GM19452 (cell line): ENCODE measurements around the gene C19orf73.
"Not testable (repeated sequence)": the region's sequence is repeated elsewhere in the genome, so short reads cannot be mapped to it uniquely, and the experiment has no call there.

Experiments used
- ATAC-seq: cut with Tn5 transposase; IDR thresholded peaks from one replicate; pipeline ENCODE4 v1.9.1; 2021; ENCODE audit not compliant: unreplicated experiment

The C19orf73 gene

DNA sequence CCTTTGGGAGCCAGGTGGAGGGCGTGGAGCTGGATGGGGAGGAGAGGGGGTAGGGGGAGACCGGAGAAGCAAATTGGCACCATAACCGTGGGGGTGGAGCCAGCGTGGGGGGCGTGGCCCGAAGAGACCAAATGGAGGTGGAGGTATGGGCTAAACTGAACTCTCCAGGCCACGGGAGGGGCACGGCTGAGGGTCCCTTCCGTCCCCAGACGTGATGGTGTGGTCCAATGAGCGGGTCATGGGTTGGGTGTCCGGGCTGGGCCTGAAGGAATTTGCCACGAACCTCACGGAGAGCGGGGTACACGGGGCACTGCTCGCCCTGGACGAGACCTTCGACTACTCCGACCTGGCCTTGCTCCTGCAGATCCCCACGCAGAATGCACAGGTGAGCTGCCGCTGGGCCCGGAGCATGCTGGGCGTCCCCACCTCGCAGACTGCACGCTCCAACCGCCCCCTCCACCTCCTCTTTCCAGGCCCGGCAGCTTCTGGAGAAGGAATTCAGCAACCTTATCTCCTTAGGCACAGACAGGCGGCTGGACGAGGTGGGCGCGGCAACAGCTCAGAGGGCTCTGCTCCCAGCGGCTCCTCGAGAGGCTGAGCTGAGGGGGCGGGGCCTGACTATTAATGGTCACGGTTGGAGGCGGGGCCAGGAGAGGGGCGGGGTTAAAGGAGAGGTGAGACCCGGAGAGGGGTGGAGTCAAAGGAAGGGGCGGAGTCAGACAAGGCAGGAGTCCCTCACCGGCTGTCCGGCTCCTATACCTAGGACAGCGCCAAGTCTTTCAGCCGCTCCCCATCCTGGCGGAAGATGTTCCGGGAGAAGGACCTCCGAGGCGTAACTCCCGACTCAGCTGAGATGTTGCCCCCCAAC, 30.1 kb upstream of the C19orf73 start:
- no peak for ATAC-seq

DNA sequence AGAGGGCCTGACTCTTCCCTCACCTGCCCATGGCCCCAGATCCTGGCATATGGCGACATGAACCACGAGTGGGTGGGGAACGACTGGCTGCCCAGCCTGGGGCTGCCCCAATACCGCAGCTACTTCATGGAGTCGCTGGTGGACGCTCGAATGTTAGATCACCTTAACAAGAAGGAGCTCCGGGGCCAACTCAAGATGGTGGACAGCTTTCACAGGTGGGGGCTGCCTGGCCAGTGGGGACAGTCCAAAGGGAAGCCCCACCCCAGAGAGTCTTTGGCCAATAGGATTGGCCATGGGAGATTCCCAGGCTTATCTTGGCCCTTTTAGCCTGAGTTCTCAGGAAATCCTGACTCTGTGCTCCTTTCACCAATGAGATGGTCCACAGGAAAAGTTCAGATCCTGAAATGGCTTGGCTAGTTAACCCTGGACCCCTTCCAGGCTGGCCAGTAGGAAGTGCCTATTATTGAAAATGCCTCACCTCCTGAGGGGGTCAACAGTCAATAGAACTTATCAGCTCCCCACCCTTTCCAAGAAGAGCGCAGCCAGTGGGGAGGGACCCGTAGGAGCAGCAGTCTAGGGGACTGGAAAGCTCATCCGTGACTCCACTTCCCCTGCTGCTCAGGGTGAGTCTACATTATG, 29.2 kb upstream of the C19orf73 start:
- no peak for ATAC-seq

DNA sequence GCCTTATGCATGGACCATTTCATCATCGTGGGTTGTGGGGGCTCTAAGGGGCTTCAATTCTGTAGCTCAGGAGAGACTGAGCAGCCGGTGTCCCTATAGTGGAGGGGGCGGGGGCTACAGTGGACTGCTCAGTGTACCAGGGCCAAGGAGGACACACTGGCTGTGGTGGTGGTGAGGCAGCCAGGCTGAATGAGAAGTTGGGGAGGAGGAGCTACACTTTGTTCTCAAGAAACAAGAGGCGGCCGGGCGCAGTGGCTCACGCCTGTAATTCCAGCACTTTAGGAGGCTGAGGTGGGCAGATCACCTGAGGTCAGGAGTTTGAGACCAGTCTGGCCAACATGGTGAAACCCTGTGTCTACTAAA, 27.4 kb upstream of the C19orf73 start:
- not testable (repeated sequence) for ATAC-seq

DNA sequence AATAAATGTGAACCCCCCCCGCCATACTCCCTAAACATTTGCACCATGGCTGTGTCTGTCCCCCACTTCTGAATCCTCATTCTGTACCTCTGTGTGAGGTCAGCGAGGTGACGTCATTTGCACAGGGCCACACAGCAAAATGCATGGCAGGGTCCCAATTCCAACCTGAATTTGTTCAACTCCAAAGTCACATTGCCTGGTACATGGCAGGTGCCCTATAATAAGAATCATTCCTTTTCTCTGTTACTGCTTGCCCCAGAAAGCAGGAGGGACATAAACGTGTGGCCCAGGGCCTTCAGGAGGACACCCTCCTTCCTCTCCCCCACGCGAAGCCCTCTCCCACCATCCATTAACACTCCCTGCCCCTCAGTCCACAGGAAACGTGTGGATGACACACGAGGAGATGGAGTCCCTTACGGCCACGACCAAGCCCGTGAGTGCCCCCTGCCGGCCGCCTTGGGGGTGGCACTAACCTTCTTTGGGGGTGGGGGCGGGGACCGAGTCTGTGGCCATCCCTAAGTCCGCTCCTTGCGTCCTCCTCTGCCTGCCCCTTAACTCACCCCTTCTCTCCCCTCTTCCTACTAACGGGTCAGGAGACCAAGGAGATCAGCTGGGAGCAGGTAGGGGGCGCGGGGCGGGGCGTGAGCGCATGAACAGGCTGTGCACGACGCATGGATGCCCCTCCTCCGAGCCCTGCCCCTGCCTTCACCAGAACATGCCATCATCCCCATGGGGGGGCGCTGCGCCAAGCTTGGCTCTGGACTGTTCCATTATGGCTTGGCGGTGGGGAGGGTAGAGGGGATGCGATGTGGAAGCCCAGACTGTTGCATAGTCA, 26.8 kb upstream of the C19orf73 start:
- no peak for ATAC-seq

DNA sequence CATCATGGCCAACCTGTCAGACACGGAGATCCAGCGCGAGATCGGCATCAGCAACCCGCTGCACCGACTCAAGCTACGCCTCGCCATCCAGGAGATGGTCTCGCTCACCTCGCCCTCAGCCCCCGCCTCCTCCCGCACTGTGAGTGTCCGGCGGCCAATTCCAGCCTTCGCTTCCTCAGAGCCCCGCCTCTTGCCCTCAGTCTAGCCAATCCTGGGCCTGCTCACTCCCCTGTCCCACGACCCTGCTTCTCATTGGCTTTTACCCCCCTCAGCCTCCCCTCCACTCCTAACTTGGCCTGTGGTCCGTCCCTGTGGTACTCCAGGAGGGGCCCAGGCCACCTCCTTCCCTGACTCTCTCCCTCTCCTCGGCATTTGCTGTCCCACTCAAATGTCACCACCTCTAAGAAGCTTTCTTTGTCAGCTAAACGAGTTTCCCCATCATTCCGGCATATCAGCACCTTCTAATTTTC, 24.0 kb upstream of the C19orf73 start:
- no peak for ATAC-seq

DNA sequence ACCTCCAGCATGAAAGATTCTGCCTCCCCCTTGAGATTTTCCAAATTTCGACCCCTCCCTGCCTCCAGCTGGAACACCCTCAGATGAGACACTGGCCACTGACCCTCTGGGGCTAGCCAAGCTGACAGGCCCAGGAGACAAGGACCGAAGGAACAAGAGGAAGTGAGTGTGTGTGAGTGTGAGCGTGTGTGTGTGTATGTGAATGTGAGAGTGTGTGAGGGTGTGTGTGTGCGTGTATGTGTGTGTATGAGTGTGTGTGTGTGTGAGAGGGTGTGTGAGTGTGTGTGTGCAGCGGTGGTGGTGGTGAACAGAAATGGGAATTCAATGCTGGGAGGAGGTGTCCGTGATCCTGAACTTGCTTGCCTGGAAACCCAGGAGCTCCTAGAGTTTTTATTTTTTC, 22.4 kb upstream of the C19orf73 start:
- ATAC-seq = no peak

DNA sequence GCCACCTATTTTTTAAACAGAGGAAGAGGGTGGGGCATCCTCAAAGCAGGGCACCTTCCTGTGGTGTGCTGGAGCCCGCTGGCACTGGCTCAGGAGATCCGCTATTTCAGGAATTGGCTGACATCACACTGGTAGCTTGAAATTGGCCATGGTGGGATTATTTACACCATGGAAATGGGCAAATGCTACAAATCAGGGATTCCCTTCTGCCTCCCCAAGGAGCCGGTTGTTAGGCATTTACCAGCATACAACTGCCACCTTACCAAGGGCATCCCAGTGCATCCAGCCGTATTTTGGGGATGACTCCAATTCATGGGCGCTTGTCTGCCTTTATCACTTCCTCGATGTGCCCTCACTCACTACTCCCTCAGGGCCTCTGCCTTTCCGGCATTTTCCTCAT, 22.0 kb upstream of the C19orf73 start:
- ATAC-seq = no peak

DNA sequence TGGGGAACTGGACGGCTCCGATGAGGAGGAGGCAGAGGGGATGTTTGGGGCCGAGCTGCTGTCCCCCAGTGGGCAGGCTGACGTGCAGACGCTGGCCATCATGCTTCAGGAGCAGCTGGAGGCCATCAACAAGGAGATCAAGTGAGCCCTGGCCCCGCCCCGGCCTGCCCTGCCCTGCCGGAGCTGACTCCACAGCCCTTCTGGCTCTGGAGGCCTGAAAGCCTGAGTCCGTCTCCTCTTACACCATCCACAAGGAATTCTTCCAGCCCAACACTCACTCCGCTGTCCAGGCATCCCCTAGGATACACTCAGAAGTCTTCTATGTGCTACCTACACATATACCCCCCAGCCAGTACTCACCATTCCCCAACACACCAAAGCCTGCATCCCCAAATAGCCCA, 17.8 kb upstream of the C19orf73 start:
- no peak for ATAC-seq

DNA sequence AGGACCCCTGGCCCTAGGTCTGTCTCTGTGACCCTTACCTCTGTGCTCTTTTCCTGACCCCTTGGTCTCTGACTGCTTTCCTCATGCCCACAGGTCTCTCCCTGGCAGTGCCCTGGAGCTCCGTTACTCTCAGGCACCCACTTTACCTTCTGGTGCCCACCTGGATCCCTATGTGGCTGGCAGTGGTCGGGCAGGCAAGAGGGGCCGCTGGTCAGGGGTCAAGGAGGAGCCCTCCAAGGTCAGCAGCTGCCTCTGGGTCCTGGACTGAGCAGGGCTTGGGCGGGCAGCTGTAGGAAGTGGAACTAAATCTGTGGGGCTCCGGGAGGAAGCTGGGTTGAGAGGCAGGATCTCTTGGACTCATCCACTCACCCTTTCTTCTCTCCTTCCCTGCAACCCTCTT, 16.7 kb upstream of the C19orf73 start:
- ATAC-seq = no peak

DNA sequence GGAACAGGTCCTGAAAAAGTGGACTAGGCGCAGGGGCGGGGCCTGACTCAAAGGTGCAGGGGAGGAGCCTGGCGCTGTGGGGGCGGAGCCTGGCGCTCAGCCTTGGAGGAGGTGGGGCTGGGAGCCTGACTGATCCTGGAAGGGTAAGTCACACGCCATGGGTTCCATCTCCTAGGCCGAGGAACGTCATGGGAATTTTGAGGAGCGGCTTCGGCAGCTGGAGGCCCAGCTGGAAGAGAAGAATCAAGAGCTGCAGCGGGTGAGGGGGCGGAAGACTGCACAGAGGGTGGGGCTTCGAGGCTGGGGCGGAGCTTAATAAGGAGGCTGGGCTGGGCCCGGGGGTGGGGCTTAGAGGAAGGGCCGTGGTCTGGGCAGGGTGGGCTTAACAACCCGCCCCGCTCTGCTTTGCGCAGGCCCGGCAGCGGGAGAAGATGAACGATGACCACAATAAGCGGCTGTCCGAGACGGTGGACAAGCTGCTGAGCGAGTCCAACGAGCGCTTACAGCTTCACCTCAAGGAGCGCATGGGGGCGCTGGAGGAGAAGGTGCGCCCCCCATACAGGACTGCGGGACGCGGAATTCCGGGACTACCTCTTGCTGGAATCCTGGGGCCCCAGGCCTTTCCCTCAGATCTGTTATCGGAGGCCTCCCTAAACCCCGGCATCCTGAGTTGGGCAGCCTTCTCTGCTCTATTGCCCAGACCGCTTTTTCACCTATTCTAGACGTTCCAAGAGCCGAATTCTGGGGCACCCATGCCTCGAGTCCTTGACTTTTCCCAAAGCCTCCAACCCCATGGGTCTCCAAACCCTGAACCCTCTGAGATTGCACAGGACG, 14.9 kb upstream of the C19orf73 start:
- ATAC-seq = no peak

DNA sequence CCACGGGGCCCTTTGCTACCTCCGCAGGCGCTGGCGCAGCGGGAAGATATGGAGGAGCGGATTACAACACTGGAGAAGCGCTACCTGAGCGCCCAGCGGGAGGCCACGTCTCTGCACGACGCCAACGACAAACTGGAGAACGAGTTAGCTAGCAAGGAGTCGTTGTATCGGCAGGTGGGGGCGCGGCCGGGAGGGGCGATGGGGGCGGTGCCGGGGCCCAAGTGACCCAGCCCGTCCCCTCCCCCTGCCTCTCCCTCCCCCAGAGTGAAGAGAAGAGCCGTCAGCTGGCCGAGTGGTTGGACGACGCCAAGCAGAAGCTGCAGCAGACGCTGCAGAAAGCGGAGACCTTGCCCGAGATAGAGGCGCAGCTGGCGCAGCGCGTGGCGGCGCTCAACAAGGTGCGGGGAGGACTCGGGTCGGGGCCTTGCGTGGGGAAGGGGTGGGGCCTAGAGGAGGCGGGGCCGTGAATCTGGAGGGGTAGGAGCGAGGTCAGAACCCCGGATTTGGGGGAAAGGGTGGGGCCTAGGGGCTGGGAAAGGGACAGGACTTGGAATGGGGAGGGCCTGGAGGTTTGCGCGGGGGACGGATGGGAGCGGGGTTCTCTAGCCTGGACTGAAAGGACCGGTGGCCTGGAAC, 14.1 kb upstream of the C19orf73 start:
- no peak for ATAC-seq

DNA sequence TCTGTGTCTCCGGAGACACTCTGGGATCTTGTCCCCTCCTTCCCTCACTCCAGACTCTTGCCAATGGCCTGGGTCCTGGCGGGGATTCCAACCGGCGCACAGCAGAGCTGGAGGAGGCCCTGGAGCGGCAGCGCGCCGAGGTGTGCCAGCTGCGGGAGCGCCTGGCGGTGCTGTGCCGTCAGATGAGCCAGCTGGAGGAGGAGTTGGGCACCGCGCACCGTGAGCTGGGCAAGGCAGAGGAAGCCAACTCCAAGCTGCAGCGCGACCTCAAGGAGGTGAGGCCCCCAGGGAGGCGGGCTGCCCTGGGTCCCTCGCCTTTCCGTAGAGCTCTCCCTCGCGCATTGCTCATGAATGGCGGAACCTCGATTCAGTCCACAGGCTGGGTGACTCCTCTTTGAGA, 11.4 kb upstream of the C19orf73 start:
- ATAC-seq = no peak

DNA sequence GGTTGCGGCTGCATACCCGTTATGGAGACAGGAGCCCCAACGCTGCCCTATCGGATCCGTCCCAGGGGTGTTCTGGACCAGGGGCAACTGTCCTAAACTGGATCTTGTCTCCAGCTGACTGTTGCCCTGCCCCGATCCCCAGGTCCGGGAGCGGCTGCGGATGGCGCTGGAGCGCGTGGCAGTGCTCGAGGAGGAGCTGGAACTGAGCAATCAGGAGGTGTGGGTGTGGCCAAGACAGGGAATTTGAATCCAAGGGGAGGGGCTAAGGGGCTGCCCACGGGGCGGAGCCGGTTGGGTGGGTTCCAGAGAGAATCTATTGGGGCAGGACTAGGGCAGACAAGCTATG, 10.3 kb upstream of the C19orf73 start:
- no peak for ATAC-seq

DNA sequence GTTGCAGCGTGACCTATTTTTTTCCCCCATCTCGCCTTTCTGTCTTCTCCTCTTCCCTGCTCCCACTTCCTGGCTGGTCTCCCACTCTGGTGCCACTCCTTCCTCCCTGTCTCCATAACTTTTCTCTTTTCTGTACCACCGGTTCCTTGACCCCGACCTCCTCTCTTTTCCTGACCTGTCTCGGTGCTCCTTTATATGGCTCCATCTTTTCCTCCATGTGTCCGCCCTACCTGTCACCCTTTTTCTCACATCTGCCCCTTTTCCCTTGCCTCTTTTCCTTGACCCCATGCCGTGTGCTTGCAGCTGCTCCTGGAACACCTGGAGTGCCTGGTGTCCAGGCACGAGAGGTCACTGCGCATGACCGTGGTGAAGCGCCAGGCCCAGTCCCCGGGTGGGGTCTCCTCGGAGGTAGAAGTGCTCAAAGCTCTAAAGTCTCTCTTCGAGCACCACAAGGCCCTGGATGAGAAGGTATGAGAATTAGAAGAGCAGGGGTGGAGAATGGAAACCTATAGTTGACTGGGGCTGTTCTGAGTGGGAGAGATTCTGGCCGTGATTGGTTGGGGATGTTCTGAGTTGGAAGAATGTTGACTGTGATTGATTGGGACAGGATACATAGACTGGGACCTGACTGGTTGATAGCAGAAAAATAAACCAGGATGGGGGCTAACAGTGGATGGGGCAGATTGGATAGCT, 9.7 kb upstream of the C19orf73 start:
- no peak for ATAC-seq

DNA sequence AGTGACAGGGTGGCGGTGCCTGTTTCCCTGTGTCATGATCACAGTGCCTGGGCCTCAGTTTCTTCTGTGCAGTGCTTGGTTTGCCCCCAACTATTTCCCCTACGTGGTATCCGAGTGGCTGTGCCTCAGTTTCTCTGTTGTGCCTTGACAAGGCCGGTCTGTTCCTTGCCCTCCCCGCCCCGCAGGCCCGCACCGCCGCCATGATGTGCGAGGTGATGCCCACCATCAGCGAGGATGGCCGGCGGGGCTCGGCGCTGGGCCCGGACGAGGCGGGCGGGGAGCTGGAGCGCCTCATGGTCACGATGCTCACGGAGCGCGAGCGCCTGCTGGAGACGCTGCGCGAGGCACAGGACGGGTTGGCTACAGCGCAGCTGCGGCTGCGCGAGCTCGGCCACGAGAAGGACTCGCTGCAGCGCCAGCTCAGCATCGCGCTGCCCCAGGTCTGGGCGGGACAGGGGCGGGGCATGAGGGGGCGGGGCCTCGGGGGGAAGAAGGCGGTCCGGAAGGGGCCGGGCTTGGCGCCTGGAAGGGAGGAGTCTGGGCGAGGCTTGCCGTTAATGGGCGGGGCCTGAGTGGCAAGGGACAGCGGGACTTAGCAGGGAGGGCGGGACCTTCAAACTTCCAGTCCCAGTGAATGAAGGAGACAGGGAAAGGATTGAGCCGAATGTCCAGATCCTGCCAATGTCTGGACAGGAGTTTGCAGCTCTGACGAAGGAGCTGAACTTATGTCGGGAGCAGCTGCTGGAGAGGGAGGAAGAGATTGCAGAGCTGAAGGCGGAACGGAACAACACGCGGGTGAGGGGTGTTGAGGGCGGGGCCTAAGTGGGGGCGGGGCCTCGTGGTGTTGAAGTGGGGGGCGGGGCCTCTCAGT, 9.0 kb upstream of the C19orf73 start:
- ATAC-seq = peak; percentile 87

DNA sequence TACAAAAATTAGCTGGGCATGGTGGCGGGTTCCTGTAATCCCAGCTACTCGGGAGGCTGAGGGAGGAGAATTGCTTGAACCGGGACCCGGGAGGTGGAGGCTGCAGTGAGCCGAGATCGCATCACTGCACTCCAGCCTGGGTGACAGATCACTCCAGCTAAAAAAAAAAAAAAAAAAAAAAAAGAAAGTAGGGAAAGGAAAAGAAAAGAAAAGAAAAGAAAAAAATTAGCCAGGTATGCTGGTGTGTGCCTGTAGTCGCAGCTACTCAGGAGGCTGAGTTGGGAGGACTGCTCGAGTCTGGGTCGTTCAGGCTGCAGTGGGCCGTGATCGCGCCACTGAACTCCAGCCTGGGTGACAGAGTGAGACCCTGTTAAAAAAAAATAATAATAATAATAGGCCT, 8.3 kb upstream of the C19orf73 start:
- ATAC-seq = not testable (repeated sequence)

DNA sequence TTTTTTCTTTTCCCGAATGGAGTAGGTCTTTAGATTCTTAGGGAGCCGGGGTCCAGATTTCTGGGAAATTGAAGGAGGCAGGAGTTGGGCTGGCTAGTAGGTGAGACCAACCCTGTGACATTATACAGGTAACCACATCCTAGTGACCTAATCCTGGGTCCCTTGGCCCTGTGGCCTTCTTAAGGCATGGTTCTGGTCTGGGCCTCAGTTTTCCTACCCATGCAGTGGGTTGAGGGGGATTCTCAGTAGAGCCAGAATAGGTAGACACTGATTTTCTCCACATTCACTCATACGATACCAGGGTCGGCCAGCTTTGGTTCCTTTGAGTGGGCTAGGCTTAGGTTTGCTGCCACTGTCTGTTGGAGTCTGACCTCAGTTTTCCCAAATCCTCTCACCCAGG, 7.6 kb upstream of the C19orf73 start:
- no peak for ATAC-seq

DNA sequence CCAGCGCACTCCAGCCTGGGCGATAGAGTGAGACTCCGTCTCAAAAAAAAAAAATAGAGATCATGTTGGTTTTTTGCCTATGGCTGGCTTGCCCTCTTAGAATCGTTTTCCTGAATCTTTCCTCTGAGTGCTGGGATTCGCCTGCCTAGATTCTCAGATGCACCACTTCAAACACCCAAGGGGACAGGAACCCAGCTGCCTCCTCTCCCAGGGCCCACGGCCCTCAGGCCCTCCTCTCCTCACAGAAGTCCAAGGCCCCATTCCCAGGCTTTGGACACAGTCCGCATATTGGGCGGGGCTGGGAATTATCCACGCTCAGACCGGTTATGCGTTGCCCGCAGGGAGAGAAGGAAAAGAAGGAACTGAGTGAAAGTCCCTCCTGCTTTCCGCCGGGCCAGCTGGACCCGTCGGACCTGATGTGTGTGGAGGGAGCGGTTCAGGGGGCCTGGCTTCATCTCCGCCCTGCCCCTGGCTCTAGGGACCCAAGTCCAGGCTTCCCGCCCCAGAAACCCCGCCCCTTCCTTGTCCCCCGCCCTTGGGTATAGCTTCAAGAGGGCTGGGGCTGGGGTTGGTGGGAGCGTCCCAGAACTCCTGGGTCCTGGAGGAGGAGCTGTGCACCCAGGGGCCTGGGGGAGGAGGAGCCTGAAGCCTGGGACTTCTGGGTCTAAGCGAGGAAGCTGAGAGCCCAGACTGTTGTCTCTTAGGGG, 6.2 kb upstream of the C19orf73 start:
- ATAC-seq = no peak
